ENCODE measurements around the gene COL20A1.

DNA sequence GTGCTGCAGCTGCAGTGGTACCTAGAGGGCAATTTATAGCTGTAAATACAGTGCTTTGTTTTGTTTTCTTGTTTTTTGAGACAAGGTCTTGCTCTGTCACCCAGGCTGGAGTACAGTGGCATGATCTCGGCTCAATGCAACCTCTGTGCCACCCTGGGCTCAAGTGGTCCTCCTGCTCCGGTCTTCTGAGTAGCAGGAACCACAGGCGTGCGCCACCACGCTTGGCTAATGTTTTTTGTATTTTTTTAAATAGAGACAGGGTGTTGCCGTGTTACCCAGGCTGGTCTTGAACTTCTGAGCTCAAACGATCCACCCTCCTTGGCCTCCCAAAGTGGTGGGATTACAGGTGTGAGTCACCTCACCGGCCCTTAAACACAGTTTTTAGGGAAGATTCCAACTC, 41.4 kb downstream of the COL20A1 start:
- TF ChIP-seq CTCF (IDR thresholded peaks at IDR 0.05) (no peak), POLR2A (IDR thresholded peaks at IDR 0.05) (no peak)

All from stomach (tissue), 4 donors.